ENCODE data around the gene RICTOR. TPM values are rescaled to one million over a fixed set of nuclear protein-coding genes. Genes with fewer than 3 reads are reported as not detected.

RICTOR gene
- total RNA-seq, 1 experiment from 2014 or later = 21.7 TPM

DNA sequence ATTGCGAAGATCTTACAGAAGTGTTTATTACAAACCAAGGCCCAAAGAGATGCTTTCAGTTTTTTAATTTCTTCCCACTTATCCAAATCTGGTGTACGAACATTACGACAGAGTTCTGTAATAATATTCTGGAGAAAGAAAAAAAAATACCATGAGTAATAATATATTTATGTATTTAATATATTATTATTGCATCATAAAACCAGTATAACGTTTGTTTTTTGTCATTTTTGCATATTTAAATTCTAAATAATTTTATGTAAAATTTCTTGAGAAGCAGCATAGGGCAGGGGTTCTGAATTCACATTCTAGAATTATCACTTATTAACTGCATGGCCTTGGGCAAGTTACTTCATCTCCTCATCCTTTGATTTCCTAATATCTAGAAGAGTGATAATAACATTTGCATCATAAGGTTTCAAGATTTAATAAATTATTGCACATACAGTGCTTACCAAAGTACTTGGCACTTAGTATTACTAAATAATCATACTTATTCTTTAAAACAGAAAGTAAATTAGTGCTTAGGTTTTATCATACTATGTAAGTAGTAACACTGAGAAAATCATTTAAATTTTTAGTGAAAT lies 120.7 kb downstream of the RICTOR start:
- ATAC-seq (no peak), DNase-seq (ENCODE audit: low read depth, low spot score) (no peak)
- no peak overlapping the region for H2AFZ ChIP-seq (ENCODE audit: low read depth, low read length, poor library complexity, severe bottlenecking)
- ChIA-PET POLR2A (no interaction called here), CTCF (no interaction called here), RAD21 (ENCODE audit: low non-redundant PET in 1 of 2, low total read pairs in 2 of 2, uncharacterized antibody in 2 of 2, unreplicated experiment in 2 of 2) (no interaction called here)
- no peak overlapping the region for H3K4me2 ChIP-seq (ENCODE audit: low read length)
- no peak for TF ChIP-seq POLR2AphosphoS5 (IDR thresholded peaks at IDR 0.05; ENCODE audit: low read depth, low read length)
- no peak for TF ChIP-seq EZH2 (IDR thresholded peaks at IDR 0.05)
- TF ChIP-seq TCF7L2 (IDR thresholded peaks at IDR 0.05; ENCODE audit: borderline replicate concordance, extremely low read depth, insufficient read depth, insufficient read length) = no peak
- TF ChIP-seq FOSL1 (IDR thresholded peaks at IDR 0.05; ENCODE audit: low read depth) = no peak
- TF ChIP-seq SIN3A (IDR thresholded peaks at IDR 0.05; ENCODE audit: low read depth) = no peak
- TF ChIP-seq, protein P1, sequence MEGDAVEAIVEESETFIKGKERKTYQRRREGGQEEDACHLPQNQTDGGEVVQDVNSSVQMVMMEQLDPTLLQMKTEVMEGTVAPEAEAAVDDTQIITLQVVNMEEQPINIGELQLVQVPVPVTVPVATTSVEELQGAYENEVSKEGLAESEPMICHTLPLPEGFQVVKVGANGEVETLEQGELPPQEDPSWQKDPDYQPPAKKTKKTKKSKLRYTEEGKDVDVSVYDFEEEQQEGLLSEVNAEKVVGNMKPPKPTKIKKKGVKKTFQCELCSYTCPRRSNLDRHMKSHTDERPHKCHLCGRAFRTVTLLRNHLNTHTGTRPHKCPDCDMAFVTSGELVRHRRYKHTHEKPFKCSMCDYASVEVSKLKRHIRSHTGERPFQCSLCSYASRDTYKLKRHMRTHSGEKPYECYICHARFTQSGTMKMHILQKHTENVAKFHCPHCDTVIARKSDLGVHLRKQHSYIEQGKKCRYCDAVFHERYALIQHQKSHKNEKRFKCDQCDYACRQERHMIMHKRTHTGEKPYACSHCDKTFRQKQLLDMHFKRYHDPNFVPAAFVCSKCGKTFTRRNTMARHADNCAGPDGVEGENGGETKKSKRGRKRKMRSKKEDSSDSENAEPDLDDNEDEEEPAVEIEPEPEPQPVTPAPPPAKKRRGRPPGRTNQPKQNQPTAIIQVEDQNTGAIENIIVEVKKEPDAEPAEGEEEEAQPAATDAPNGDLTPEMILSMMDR (IDR thresholded peaks at IDR 0.05 in 2 of 3, conservative IDR thresholded peaks at IDR 0.05 in 1 of 3; ENCODE audit: borderline replicate concordance in 1 of 3, insufficient read depth in 1 of 3, low read depth in 2 of 3, low read length in 2 of 3) = no peak
- H3K27me3 ChIP-seq (ENCODE audit: insufficient read depth, low read length) = no peaks in the 10 kb centered on the region
- BruUV-seq (replicated peaks) = no TSS peak
- no peaks in the 10 kb centered on the region for H3K9me2 ChIP-seq (ENCODE audit: insufficient read depth)
- no peak overlapping the region for H3K4me3 ChIP-seq (replicated peaks in 1 of 2; ENCODE audit: low read depth in 1 of 2, low read length in 2 of 2)
- intact Hi-C loops (cut with micrococcal nuclease) = no loop called here
- no peak overlapping the region for H3K9ac ChIP-seq (ENCODE audit: low read length)
- no peaks in the 10 kb centered on the region for H4K20me1 ChIP-seq (ENCODE audit: insufficient read depth)
- H3K36me3 ChIP-seq (ENCODE audit: control insufficient read depth in 1 of 2, insufficient read depth in 2 of 2, low read length in 2 of 2) = peaks cover 15 to 24% of the 10 kb centered on the region in 2 experiments
- no peak overlapping the region for H3K27ac ChIP-seq (ENCODE audit: low read depth, low read length)
- no peaks in the 10 kb centered on the region for H3K79me2 ChIP-seq (ENCODE audit: insufficient read depth, low read length)
- no peaks in the 10 kb centered on the region for H3K4me1 ChIP-seq (ENCODE audit: control insufficient read depth in 1 of 2, insufficient read depth in 2 of 2, low read length in 2 of 2)
- no peaks in the 10 kb centered on the region for H3K9me3 ChIP-seq (ENCODE audit: control insufficient read depth in 1 of 2, insufficient read depth in 1 of 2, low read depth in 1 of 2, low read length in 2 of 2)

DNA sequence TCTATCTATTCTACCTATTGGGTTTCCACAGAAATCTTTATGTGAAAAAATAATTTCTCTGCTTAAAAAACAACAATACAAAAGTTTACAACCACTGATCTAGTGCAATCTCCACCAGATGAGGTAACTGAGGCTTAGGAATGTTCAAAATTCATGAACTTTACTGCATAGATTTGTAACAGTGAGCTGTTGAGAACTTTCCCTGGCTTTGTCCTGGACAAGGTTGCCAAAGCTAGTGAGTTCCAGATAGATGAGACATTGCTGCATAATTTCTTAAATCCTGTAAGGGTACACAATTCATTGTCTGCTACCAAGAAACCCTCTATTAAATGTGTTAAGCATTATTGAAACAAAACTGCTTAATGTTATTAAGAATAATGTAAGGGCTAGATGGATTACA lies 125.7 kb downstream of the RICTOR start:
- Histone ChIP-seq H3K27ac (ENCODE audit: low read depth, low read length) (no peak overlapping the region), H3K9me2 (ENCODE audit: insufficient read depth) (no peaks in the 10 kb centered on the region), H3K36me3 (ENCODE audit: control insufficient read depth in 1 of 2, insufficient read depth in 2 of 2, low read length in 2 of 2) (peaks cover 24 to 27% of the 10 kb centered on the region in 2 experiments), H3K4me3 (replicated peaks in 1 of 2; ENCODE audit: low read depth in 1 of 2, low read length in 2 of 2) (no peak overlapping the region), H3K27me3 (ENCODE audit: insufficient read depth, low read length) (no peaks in the 10 kb centered on the region), H3K9ac (ENCODE audit: low read length) (no peak overlapping the region), H4K20me1 (ENCODE audit: insufficient read depth) (no peaks in the 10 kb centered on the region), H3K4me2 (ENCODE audit: low read length) (no peak overlapping the region), H2AFZ (ENCODE audit: low read depth, low read length, poor library complexity, severe bottlenecking) (no peak overlapping the region), H3K79me2 (ENCODE audit: insufficient read depth, low read length) (no peaks in the 10 kb centered on the region), H3K9me3 (ENCODE audit: control insufficient read depth in 1 of 2, insufficient read depth in 1 of 2, low read depth in 1 of 2, low read length in 2 of 2) (no peaks in the 10 kb centered on the region), H3K4me1 (ENCODE audit: control insufficient read depth in 1 of 2, insufficient read depth in 2 of 2, low read length in 2 of 2) (no peaks in the 10 kb centered on the region)
- no TSS peak for BruUV-seq (replicated peaks)
- ChIA-PET POLR2A (no interaction called here), CTCF (interaction anchor here (0.8 kb wide), 1 partner anchor 701 kb away, joined by 3 read pairs; no protein-coding TSS in a partner anchor), RAD21 (ENCODE audit: low non-redundant PET in 1 of 2, low total read pairs in 2 of 2, uncharacterized antibody in 2 of 2, unreplicated experiment in 2 of 2) (no interaction called here)
- intact Hi-C loops (cut with micrococcal nuclease) = no loop called here
- ATAC-seq (no peak), DNase-seq (ENCODE audit: low read depth, low spot score) (no peak)
- TF ChIP-seq EGR1 (IDR thresholded peaks at IDR 0.05; ENCODE audit: low read depth) (no peak), EZH2 (IDR thresholded peaks at IDR 0.05) (no peak), TCF7L2 (IDR thresholded peaks at IDR 0.05; ENCODE audit: borderline replicate concordance, extremely low read depth, insufficient read depth, insufficient read length) (no peak), POLR2AphosphoS5 (IDR thresholded peaks at IDR 0.05; ENCODE audit: low read depth, low read length) (no peak), CEBPB (IDR thresholded peaks at IDR 0.05; ENCODE audit: low read depth) (no peak), SIN3A (IDR thresholded peaks at IDR 0.05; ENCODE audit: low read depth) (no peak), JUND (IDR thresholded peaks at IDR 0.05) (no peak), EZH2phosphoT487 (IDR thresholded peaks at IDR 0.05; ENCODE audit: borderline replicate concordance) (no peak), ZFX (IDR thresholded peaks at IDR 0.05) (no peak), FOSL1 (IDR thresholded peaks at IDR 0.05; ENCODE audit: low read depth) (no peak), YY1 (IDR thresholded peaks at IDR 0.05; ENCODE audit: extremely low read depth, insufficient replicate concordance, low read depth, low read length) (no peak)
- TF ChIP-seq, protein P2, sequence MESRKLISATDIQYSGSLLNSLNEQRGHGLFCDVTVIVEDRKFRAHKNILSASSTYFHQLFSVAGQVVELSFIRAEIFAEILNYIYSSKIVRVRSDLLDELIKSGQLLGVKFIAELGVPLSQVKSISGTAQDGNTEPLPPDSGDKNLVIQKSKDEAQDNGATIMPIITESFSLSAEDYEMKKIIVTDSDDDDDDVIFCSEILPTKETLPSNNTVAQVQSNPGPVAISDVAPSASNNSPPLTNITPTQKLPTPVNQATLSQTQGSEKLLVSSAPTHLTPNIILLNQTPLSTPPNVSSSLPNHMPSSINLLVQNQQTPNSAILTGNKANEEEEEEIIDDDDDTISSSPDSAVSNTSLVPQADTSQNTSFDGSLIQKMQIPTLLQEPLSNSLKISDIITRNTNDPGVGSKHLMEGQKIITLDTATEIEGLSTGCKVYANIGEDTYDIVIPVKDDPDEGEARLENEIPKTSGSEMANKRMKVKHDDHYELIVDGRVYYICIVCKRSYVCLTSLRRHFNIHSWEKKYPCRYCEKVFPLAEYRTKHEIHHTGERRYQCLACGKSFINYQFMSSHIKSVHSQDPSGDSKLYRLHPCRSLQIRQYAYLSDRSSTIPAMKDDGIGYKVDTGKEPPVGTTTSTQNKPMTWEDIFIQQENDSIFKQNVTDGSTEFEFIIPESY (IDR thresholded peaks at IDR 0.05; ENCODE audit: extremely low read depth, insufficient replicate concordance, low read length) = no peak
- TF ChIP-seq, protein P3, sequence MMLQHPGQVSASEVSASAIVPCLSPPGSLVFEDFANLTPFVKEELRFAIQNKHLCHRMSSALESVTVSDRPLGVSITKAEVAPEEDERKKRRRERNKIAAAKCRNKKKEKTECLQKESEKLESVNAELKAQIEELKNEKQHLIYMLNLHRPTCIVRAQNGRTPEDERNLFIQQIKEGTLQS (IDR thresholded peaks at IDR 0.05) = no peak
